WTC11 (cell line): Measurements from ENCODE around the gene SLC22A7. TPM values are rescaled to one million over a fixed set of nuclear protein-coding genes. Genes with fewer than 3 reads are reported as not detected.

Experiments
- ATAC-seq: fragments of 200-7000 bp; cut with Tn5 transposase; 2 replicates; pipeline ENCODE4 v1.10.0; 2021; ENCODE audit warnings: mild to moderate bottlenecking, moderate library complexity
- CTCF ChIA-PET: fragments of 300-600 bp; sonication (Branson Sonifier 250); formaldehyde crosslinking; loops from one replicate; lab custom pipeline; 2021; ENCODE audit warnings: antibody characterized with exemption; lab: Charles Lee
- POLR2A ChIA-PET: fragments of 350-600 bp; sonication (Branson Sonifier 250); formaldehyde crosslinking; loops from one replicate; lab custom pipeline; 2021; ENCODE audit warnings: antibody characterized with exemption; lab: Charles Lee
- DNase-seq: peaks from one replicate; pipeline ENCODE4 v3.0.0; 2021; ENCODE audit warnings: low spot score
- H3K27ac Mint-ChIP-seq: 2 replicates; pipeline ENCODE4 v1.8.0; 2021; ENCODE audit warnings: mixed read lengths
- H3K27me3 Mint-ChIP-seq: 2 replicates; pipeline ENCODE4 v1.8.0; 2021; ENCODE audit warnings: low read depth, mild to moderate bottlenecking, moderate library complexity, mixed read lengths
- H3K36me3 Mint-ChIP-seq: 2 replicates; pipeline ENCODE4 v1.8.0; 2021; ENCODE audit warnings: mixed read lengths
- H3K4me1 Mint-ChIP-seq: 2 replicates; pipeline ENCODE4 v1.8.0; 2022; ENCODE audit warnings: mixed read lengths
- H3K4me3 Mint-ChIP-seq: 2 replicates; pipeline ENCODE4 v1.8.0; 2021; ENCODE audit warnings: mild to moderate bottlenecking, moderate library complexity, mixed read lengths
- H3K9me3 Mint-ChIP-seq: 2 replicates; pipeline ENCODE4 v1.8.0; 2021; ENCODE audit warnings: mixed read lengths
- CBFB ChIP-seq: sonication (generic); formaldehyde crosslinking; IDR thresholded peaks from 2 replicates; pipeline ENCODE4 v1.8.1; 2022; ENCODE audit warnings: mild to moderate bottlenecking, low read depth, missing genetic modification reagents
- ETV6 ChIP-seq: sonication (generic); formaldehyde crosslinking; IDR thresholded peaks from 2 replicates; pipeline ENCODE4 v1.8.1; 2022; ENCODE audit warnings: mild to moderate bottlenecking, missing genetic modification reagents
- HMGA2 ChIP-seq: fragments of 250-450 bp; sonication (Bioruptor Pico); IDR thresholded peaks from 2 replicates; pipeline ENCODE4 v1.4.0; 2021; ENCODE audit warnings: mild to moderate bottlenecking, moderate library complexity
- IRF2 ChIP-seq: sonication (generic); formaldehyde crosslinking; IDR thresholded peaks from 2 replicates; pipeline ENCODE4 v1.8.0; 2022; ENCODE audit warnings: low read depth, missing genetic modification reagents, borderline replicate concordance
- JUN ChIP-seq: sonication (generic); formaldehyde crosslinking; IDR thresholded peaks from 2 replicates; pipeline ENCODE4 v1.8.0; 2023; ENCODE audit warnings: mild to moderate bottlenecking, missing genetic modification reagents
- NFE2L1 ChIP-seq: sonication (generic); formaldehyde crosslinking; IDR thresholded peaks from 2 replicates; pipeline ENCODE4 v1.8.1; 2023; ENCODE audit warnings: missing genetic modification reagents
- NR2C2 ChIP-seq: sonication (generic); formaldehyde crosslinking; IDR thresholded peaks from 2 replicates; pipeline ENCODE4 v1.8.0; 2022; ENCODE audit warnings: mild to moderate bottlenecking, missing genetic modification reagents
- RORB ChIP-seq: fragments of 250-450 bp; sonication (Bioruptor Pico); IDR thresholded peaks from 2 replicates; pipeline ENCODE4 v1.9.0; 2021; ENCODE audit warnings: mild to moderate bottlenecking
- SMAD3 ChIP-seq: sonication (generic); formaldehyde crosslinking; IDR thresholded peaks from 2 replicates; pipeline ENCODE4 v1.8.0; 2022; ENCODE audit warnings: missing genetic modification reagents, mild to moderate bottlenecking, borderline replicate concordance
- SMAD4 ChIP-seq: sonication (generic); formaldehyde crosslinking; IDR thresholded peaks from 2 replicates; pipeline ENCODE4 v1.8.0; 2022; ENCODE audit warnings: mild to moderate bottlenecking, missing genetic modification reagents
- ZNF263 ChIP-seq: sonication (generic); formaldehyde crosslinking; IDR thresholded peaks from 2 replicates; pipeline ENCODE4 v1.8.1; 2022; ENCODE audit warnings: low read depth, mild to moderate bottlenecking, moderate library complexity, missing genetic modification reagents
- ZNF671 ChIP-seq: fragments of 250-450 bp; sonication (Bioruptor Pico); IDR thresholded peaks from 2 replicates; pipeline ENCODE4 v1.8.0; 2021; ENCODE audit warnings: mild to moderate bottlenecking
- total RNA-seq: library from RNA; stranded (reverse); gene quantifications from 3 replicates; pipeline ENCODE4 v1.2.3, GENCODE V29; 2021
- TF ChIP-seq, protein P1 (sequence below): sonication (generic); formaldehyde crosslinking; IDR thresholded peaks from 2 replicates; pipeline ENCODE4 v1.8.1; 2022; ENCODE audit warnings: mild to moderate bottlenecking, moderate library complexity, missing genetic modification reagents
- TF ChIP-seq, protein P2 (sequence below): sonication (generic); formaldehyde crosslinking; conservative IDR thresholded peaks from 2 replicates; pipeline ENCODE4 v1.8.1; 2022; ENCODE audit warnings: mild to moderate bottlenecking, missing genetic modification reagents
- TF ChIP-seq, protein P3 (sequence below): sonication (generic); formaldehyde crosslinking; IDR thresholded peaks from 2 replicates; pipeline ENCODE4 v1.8.1; 2022; ENCODE audit warnings: low read depth, missing genetic modification reagents, borderline replicate concordance
- TF ChIP-seq, protein P4 (sequence below): sonication (generic); formaldehyde crosslinking; IDR thresholded peaks from 2 replicates; pipeline ENCODE4 v1.8.1; 2023; ENCODE audit warnings: mild to moderate bottlenecking, missing genetic modification reagents, moderate library complexity
- TF ChIP-seq, protein P5 (sequence below): sonication (generic); formaldehyde crosslinking; IDR thresholded peaks from 2 replicates; pipeline ENCODE4 v1.8.1; 2023; ENCODE audit warnings: mild to moderate bottlenecking, missing genetic modification reagents, borderline replicate concordance
- TF ChIP-seq, protein P6 (sequence below): fragments of 250-450 bp; sonication (Bioruptor Pico); IDR thresholded peaks from 2 replicates; pipeline ENCODE4 v1.9.0; 2021; ENCODE audit warnings: mild to moderate bottlenecking, borderline replicate concordance
- TF ChIP-seq, protein P7 (sequence below): sonication (generic); formaldehyde crosslinking; IDR thresholded peaks from 2 replicates; pipeline ENCODE4 v1.8.1; 2023; ENCODE audit warnings: mild to moderate bottlenecking, missing genetic modification reagents
- TF ChIP-seq, protein P8 (sequence below): fragments of 250-450 bp; sonication (Bioruptor Pico); IDR thresholded peaks from 2 replicates; pipeline ENCODE4 v1.8.0; 2021; ENCODE audit warnings: mild to moderate bottlenecking

The SLC22A7 gene
- total RNA-seq, 1 experiment from 2014 or later: not detected

DNA sequence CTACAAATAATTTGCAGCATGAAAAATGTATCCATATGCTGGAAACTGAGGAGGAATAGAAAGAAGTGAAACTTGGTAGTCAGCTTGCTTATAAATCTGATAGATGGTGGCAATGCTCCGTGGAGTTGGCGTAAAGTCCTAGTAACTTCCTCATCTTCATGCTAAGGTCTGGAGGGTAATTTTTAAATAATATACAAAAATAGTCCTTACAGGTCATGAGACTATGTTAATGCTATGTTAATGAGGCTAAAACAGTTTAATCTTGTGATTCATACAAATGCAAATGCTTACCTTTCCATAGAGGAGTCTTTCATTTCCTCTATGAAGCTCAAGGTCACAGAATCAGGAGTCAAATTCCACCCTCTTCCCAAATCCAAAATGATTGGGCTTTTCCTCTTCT is 20.0 kb downstream of the SLC22A7 start:
- CTCF ChIA-PET: interaction anchor here (0.9 to 2.5 kb wide), 7 partner anchors 10 to 89 kb away, joined by 3 to 17 read pairs (median 4); partner anchors contain the start of genes CRIP3 and DNPH1
- no peak for TF ChIP-seq NFE2L1 (CRISPR knock-in tag)
- TF ChIP-seq ZNF671 (CRISPR knock-in tag): no peak
- TF ChIP-seq, protein P1, sequence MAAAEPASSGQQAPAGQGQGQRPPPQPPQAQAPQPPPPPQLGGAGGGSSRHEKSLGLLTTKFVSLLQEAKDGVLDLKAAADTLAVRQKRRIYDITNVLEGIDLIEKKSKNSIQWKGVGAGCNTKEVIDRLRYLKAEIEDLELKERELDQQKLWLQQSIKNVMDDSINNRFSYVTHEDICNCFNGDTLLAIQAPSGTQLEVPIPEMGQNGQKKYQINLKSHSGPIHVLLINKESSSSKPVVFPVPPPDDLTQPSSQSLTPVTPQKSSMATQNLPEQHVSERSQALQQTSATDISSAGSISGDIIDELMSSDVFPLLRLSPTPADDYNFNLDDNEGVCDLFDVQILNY (CRISPR knock-in tag): no peak
- TF ChIP-seq, protein P2, sequence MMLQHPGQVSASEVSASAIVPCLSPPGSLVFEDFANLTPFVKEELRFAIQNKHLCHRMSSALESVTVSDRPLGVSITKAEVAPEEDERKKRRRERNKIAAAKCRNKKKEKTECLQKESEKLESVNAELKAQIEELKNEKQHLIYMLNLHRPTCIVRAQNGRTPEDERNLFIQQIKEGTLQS (CRISPR knock-in tag): no peak
- no peak for TF ChIP-seq RORB
- TF ChIP-seq, protein P3, sequence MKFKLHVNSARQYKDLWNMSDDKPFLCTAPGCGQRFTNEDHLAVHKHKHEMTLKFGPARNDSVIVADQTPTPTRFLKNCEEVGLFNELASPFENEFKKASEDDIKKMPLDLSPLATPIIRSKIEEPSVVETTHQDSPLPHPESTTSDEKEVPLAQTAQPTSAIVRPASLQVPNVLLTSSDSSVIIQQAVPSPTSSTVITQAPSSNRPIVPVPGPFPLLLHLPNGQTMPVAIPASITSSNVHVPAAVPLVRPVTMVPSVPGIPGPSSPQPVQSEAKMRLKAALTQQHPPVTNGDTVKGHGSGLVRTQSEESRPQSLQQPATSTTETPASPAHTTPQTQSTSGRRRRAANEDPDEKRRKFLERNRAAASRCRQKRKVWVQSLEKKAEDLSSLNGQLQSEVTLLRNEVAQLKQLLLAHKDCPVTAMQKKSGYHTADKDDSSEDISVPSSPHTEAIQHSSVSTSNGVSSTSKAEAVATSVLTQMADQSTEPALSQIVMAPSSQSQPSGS (CRISPR knock-in tag): no peak
- no peak for TF ChIP-seq SMAD3
- no peak for TF ChIP-seq HMGA2 (CRISPR knock-in tag)
- TF ChIP-seq, protein P4, sequence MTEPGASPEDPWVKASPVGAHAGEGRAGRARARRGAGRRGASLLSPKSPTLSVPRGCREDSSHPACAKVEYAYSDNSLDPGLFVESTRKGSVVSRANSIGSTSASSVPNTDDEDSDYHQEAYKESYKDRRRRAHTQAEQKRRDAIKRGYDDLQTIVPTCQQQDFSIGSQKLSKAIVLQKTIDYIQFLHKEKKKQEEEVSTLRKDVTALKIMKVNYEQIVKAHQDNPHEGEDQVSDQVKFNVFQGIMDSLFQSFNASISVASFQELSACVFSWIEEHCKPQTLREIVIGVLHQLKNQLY (CRISPR knock-in tag): no peak
- DNase-seq (no peak), ATAC-seq (no peak)
- Mint-ChIP-seq H3K9me3 (0 out of 2 replicates have a peak, but pooled peaks cover 4% of the 10 kb centered on the region), H3K36me3 (no peaks in the 10 kb centered on the region), H3K4me3 (no peak overlapping the region), H3K27ac (no peak overlapping the region), H3K27me3 (no peaks in the 10 kb centered on the region; the same call in 1 of the 2 replicates), H3K4me1 (peaks cover 22% of the 10 kb centered on the region)
- POLR2A ChIA-PET: no interaction called here

DNA sequence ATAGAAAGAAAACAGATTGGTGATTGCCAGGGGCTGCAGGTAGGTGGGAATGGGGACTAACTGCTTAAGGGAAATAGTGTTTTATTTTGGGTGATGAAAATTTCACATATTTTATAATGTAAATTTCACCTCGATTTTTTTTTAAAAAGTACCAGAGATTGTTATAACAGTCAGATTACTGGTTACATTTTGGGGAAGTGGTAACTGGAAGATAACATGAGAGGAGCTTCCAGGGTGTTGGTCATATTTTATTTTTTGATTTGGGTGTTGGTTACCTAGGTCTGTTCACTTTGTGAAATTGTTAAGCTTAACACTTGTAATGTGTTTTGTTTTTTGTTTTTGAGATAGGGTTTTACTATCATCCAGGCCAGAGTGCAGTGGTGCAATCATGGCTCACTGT is 27.8 kb downstream of the SLC22A7 start:
- ChIA-PET CTCF (interaction anchor here (1.0 to 1.3 kb wide), 3 partner anchors 9 to 61 kb away, joined by 3 to 4 read pairs (median 3); no protein-coding TSS in a partner anchor), POLR2A (no interaction called here)
- no peak overlapping the region for H3K4me3 Mint-ChIP-seq
- H3K27ac Mint-ChIP-seq: no peak overlapping the region
- no peaks in the 10 kb centered on the region for H3K36me3 Mint-ChIP-seq
- no peaks in the 10 kb centered on the region for H3K9me3 Mint-ChIP-seq
- ATAC-seq (no peak), DNase-seq (no peak)
- H3K4me1 Mint-ChIP-seq: no peaks in the 10 kb centered on the region
- no peaks in the 10 kb centered on the region for H3K27me3 Mint-ChIP-seq
- TF ChIP-seq ETV6 (no peak), NR2C2 (CRISPR knock-in tag) (no peak), ZNF263 (CRISPR knock-in tag) (no peak), IRF2 (CRISPR knock-in tag) (no peak), SMAD4 (CRISPR knock-in tag) (no peak), JUN (no peak), CBFB (CRISPR knock-in tag) (no peak)
- TF ChIP-seq, protein P5, sequence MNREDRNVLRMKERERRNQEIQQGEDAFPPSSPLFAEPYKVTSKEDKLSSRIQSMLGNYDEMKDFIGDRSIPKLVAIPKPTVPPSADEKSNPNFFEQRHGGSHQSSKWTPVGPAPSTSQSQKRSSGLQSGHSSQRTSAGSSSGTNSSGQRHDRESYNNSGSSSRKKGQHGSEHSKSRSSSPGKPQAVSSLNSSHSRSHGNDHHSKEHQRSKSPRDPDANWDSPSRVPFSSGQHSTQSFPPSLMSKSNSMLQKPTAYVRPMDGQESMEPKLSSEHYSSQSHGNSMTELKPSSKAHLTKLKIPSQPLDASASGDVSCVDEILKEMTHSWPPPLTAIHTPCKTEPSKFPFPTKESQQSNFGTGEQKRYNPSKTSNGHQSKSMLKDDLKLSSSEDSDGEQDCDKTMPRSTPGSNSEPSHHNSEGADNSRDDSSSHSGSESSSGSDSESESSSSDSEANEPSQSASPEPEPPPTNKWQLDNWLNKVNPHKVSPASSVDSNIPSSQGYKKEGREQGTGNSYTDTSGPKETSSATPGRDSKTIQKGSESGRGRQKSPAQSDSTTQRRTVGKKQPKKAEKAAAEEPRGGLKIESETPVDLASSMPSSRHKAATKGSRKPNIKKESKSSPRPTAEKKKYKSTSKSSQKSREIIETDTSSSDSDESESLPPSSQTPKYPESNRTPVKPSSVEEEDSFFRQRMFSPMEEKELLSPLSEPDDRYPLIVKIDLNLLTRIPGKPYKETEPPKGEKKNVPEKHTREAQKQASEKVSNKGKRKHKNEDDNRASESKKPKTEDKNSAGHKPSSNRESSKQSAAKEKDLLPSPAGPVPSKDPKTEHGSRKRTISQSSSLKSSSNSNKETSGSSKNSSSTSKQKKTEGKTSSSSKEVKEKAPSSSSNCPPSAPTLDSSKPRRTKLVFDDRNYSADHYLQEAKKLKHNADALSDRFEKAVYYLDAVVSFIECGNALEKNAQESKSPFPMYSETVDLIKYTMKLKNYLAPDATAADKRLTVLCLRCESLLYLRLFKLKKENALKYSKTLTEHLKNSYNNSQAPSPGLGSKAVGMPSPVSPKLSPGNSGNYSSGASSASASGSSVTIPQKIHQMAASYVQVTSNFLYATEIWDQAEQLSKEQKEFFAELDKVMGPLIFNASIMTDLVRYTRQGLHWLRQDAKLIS (CRISPR knock-in tag): no peak
- TF ChIP-seq, protein P6, sequence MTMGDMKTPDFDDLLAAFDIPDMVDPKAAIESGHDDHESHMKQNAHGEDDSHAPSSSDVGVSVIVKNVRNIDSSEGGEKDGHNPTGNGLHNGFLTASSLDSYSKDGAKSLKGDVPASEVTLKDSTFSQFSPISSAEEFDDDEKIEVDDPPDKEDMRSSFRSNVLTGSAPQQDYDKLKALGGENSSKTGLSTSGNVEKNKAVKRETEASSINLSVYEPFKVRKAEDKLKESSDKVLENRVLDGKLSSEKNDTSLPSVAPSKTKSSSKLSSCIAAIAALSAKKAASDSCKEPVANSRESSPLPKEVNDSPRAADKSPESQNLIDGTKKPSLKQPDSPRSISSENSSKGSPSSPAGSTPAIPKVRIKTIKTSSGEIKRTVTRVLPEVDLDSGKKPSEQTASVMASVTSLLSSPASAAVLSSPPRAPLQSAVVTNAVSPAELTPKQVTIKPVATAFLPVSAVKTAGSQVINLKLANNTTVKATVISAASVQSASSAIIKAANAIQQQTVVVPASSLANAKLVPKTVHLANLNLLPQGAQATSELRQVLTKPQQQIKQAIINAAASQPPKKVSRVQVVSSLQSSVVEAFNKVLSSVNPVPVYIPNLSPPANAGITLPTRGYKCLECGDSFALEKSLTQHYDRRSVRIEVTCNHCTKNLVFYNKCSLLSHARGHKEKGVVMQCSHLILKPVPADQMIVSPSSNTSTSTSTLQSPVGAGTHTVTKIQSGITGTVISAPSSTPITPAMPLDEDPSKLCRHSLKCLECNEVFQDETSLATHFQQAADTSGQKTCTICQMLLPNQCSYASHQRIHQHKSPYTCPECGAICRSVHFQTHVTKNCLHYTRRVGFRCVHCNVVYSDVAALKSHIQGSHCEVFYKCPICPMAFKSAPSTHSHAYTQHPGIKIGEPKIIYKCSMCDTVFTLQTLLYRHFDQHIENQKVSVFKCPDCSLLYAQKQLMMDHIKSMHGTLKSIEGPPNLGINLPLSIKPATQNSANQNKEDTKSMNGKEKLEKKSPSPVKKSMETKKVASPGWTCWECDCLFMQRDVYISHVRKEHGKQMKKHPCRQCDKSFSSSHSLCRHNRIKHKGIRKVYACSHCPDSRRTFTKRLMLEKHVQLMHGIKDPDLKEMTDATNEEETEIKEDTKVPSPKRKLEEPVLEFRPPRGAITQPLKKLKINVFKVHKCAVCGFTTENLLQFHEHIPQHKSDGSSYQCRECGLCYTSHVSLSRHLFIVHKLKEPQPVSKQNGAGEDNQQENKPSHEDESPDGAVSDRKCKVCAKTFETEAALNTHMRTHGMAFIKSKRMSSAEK (CRISPR knock-in tag): no peak
- TF ChIP-seq, protein P1 (CRISPR knock-in tag): no peak
- TF ChIP-seq, protein P7, sequence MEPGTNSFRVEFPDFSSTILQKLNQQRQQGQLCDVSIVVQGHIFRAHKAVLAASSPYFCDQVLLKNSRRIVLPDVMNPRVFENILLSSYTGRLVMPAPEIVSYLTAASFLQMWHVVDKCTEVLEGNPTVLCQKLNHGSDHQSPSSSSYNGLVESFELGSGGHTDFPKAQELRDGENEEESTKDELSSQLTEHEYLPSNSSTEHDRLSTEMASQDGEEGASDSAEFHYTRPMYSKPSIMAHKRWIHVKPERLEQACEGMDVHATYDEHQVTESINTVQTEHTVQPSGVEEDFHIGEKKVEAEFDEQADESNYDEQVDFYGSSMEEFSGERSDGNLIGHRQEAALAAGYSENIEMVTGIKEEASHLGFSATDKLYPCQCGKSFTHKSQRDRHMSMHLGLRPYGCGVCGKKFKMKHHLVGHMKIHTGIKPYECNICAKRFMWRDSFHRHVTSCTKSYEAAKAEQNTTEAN (CRISPR knock-in tag): no peak
- TF ChIP-seq, protein P8, sequence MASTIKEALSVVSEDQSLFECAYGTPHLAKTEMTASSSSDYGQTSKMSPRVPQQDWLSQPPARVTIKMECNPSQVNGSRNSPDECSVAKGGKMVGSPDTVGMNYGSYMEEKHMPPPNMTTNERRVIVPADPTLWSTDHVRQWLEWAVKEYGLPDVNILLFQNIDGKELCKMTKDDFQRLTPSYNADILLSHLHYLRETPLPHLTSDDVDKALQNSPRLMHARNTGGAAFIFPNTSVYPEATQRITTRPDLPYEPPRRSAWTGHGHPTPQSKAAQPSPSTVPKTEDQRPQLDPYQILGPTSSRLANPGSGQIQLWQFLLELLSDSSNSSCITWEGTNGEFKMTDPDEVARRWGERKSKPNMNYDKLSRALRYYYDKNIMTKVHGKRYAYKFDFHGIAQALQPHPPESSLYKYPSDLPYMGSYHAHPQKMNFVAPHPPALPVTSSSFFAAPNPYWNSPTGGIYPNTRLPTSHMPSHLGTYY: no peak
